ENCODE data around the gene FRMD4A.
A peak's percentile ranks its signal among the peaks of the same experiment; 100 is the strongest.
"Not testable (repeated sequence)": the region's sequence is repeated elsewhere in the genome, so short reads cannot be mapped to it uniquely, and the experiment has no call there.

The FRMD4A gene

DNA sequence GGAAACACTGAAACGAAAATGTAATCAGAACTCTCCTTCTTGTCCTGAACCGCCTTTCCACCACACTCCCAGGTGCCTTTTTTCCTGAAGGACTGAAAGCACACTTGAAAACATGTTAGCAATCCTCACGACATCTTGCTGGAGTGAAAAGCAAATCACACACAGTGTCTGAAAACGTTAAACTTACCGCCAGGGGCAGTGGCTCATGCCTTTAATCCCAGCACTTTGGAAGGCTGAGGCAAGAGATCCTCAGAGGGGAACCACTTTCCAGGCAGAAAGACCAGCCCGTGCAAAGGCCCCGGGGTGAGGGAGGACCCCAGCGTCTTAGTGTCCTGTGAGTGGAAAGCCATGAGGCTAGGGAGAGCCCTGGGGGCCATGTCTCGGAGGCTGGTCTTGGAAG, 533.6 kb downstream of the FRMD4A start:
- DNase-seq = no peak

DNA sequence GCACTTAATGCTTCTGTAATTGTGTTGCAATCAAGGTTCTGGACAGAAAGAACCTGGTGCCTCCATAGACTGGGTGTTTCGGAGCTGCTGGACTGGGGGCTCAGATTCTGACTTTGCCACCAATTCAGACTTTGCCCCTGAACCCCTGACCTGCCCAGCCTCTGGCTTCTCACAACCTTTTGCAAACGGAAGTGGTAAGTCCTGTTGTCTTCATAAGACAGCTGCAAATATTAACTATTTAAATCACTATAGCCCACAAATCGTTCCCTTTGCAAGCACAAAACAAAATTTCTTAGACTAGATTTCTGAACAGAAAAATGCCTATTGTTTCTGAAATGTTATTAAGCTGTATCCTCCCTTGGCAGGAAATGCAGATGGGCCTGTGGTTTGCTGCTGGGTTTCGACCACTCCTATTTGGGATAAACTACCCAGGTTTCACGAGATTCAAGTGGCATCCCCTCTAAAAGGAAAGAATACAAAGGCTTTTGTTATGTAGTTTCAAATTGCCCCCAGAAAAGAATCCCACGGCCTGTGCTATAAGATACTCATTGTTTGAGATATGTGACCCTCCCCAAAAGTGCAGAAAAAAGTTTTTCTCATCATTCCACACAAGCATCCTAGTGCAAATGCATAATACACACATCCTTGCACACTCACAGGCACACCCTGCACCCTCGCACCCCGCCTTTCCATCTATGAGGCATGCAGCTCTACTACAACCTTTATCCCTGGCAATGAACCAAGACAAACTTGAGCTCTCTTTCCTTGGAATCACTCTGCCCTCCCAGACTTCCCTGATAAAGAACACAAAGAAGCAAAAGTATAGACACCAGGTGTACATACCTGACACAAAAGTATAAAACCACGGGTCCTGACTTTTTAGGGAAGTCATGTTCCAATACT, 534.8 kb downstream of the FRMD4A start:
- DNase-seq = no peak

- DNase-seq = no peak
Measured at GRCh38 chr10:13794992-13795612, 535.6 kb downstream of the FRMD4A start.

DNA sequence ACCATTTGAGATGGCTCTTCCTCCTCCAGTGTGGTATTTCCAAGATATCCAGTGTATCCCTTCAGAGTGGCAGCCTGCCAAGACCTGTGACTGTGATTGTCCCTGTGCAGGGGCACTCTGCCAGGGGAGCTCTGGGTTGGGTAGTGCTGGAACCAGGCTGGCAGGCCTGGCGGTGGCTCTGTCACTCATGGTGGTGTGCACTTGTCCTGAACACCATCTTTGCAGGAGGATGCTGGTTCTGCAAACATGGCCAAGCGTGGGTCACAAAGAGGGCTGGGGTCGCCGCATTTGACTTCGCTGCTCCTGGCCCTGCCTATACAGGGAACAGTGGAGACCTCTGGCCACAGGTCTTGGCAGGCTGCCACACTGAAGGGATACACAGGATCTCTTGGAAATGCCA, 538.7 kb downstream of the FRMD4A start:
- no peak for DNase-seq

GRCh38 chr10:13791483-13791882, 539.2 kb downstream of the FRMD4A start:
- no peak for DNase-seq

GRCh38 chr10:13790196-13790595, 540.5 kb downstream of the FRMD4A start:
- no peak for DNase-seq

DNA sequence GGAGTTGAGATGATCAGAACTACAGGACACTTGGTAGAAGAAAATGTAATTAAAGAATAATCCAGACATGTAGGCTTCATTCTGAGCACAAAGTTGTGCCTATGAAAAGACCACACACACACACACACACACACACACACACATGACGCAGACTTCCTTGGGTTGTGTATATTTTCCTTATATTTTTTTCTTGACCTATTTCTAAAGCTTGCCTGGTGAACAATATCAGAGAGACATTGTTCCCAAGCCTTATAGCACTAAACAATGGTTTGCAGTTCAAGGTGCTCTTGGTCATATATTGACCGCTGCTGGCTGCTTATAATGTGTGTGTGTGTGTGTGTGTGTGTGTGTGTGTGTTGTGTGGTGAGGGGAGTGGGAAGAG, 541.3 kb downstream of the FRMD4A start:
- no peak for DNase-seq

GRCh38 chr10:13788711-13789447, 541.8 kb downstream of the FRMD4A start:
- DNase-seq = no peak

DNA sequence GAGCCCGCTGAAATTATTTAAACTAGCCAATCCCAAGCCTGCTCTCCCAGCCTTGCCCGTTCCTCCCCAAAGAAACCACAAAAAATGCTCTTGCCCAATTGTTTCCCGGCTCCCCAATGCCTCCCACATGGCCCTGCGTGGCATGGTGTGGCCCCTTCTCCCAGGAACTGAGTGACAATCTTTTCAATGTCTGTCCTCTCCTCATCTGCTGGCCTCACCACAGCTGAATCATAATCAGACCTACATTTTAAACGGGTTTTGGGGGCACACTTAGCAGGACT, 542.5 kb downstream of the FRMD4A start:
- DNase-seq = no peak

DNA sequence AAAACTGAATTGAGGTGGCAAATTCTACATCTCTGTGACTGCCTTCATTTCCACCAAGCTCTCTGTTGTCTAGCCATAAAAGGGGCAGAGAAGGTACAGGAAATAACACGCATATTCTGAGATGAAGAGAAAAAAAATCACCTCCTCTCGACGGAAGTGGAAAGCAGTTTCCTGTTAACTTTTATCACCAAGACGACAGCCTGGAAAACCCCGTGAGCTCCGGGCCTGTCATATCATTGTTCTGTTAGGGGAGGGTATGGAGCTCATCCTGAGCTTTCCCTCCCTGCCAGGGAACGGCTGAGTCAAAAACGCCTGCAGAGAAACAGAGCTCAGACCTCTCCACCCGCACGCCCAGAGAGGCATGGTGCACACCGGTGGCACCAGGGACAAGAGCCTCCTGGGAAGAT, 543.7 kb downstream of the FRMD4A start:
- DNase-seq = peak; percentile 90

DNA sequence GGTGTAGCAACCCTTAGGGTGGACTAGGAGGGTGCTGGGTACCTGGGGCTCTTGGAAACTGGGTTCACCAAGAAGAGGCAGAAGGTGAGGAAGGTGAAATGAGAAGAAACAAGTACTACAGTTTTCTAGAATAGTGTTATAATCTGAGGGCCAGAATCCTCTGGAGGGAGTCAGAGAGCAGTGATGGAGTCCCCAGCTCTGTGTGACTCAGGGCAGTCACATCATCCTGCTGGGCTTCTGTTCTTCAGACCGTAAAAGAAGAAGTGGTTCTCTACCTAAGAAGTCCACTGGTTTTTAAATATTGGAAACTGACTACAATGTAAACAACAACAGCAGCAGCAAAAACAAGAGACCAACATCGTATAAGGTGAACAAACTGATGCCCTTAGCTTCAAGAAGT, 546.7 kb downstream of the FRMD4A start:
- peak; percentile 39 for DNase-seq

- DNase-seq = no peak
Measured at GRCh38 chr10:13779748-13780147, 551.0 kb downstream of the FRMD4A start.

- DNase-seq = not testable (repeated sequence)
Measured at GRCh38 chr10:13778693-13778960, 552.1 kb downstream of the FRMD4A start.

GRCh38 chr10:13776861-13777311, 553.8 kb downstream of the FRMD4A start:
- no peak for DNase-seq

GRCh38 chr10:13775786-13776775, 554.6 kb downstream of the FRMD4A start:
- DNase-seq = no peak

DNA sequence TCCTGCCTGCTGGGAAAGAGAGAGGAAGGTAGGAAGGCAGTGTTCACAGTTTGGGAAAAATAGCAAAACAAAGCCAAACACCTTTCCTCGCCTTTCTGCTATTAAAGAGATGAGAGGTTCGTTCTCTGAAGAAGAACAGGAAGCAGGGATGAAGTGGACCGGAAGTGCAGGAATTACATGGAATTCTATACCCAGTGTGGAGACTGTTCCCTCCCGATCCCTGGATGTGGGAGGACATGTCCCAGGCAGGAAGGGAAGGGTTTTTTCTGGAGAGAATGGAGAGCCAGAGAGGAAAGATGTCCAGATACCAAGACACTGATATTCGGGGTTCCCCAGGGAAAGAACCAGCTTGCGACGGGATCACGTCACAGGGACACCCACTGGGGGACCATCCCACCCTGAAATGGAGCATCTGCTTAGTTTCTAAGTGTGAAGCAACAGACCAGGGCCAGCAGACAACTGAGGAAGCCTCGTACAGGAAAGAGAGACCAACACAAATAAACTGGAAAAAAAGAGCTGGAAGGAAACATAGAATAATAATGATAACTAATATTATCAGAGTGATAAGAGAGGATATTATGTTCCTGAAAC, 556.3 kb downstream of the FRMD4A start:
- no peak for DNase-seq

DNA sequence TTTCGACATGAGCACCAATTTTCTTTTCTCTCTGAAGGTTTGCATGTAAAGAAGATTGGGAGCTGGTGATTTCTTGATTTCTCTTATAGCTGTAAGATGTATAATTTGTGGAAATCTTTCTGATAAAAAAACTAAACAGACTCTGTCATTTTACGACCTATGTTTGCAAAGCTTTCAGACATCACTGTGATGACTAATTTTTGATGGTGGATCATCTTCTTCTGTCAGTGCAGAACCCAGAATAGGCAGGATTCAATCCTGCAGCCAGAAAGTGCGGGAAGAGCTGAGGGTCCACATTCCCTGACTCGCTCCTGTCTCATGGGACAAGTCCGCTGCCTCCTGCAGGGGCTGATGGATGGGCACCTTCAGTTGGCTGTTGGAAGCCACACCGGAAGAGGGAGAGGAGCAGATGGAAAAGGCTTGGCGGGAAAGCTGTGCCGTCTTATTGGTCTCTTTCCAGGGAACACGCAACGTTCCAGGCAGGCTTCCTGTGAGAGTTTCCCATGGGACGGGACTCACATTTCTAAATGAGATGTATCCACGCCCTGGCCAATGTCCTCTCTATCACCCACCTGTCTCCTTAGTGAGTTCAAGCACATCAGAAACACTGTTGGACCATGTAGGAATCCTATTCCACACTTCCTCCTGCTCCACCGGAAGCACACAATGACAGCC, 557.1 kb downstream of the FRMD4A start:
- DNase-seq = no peak

DNA sequence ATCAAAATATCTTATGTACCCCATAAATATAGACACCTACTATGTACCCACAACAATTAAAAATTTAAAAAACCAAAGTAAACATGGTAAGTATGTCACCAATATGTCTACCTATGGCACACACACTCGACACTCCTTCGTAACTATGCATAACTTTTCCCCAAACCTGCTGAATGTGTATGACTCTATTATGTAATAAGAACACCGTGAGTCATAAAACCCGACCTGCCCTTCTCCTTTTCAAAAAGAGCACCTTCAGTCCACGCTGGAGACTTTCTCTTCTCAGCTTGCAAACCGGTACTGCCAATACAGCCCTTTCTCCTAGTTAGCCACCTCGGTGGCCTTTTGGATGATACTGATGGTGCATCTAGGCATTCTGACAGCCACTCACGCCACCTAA, 557.7 kb downstream of the FRMD4A start:
- no peak for DNase-seq

- no peak for DNase-seq
Measured at GRCh38 chr10:13771992-13772391, 558.7 kb downstream of the FRMD4A start.

- no peak for DNase-seq
Measured at GRCh38 chr10:13770760-13771493, 559.8 kb downstream of the FRMD4A start.

GRCh38 chr10:13769946-13770345, 560.8 kb downstream of the FRMD4A start:
- no peak for DNase-seq

Measured in CD4-positive, alpha-beta T cell treated with Interleukin-15 for 1 hour (primary cell).